NT2/D1 (cell line): ENCODE data around the gene BCL11B.

Experiments
- SUZ12 ChIP-seq: IDR thresholded peaks from 2 replicates; pipeline ENCODE4 v1.6.1; 2011; ENCODE audit not compliant: insufficient read length, insufficient read depth; ENCODE audit errors: extremely low read depth
- YY1 ChIP-seq: IDR thresholded peaks from 2 replicates; pipeline ENCODE4 v1.6.1; 2011; ENCODE audit not compliant: insufficient read length, insufficient read depth
- ZNF274 ChIP-seq: IDR thresholded peaks from 2 replicates; pipeline ENCODE4 v1.6.1; 2011; ENCODE audit warnings: mild to moderate bottlenecking, low read depth, low read length

- TF ChIP-seq SUZ12 (no peak), YY1 (no peak), ZNF274 (no peak)
Observed at GRCh38 chr14:99132821-99133635, 139.0 kb downstream of the BCL11B start.
